GM21515 (cell line): ENCODE measurements around the gene RPS6KA6.
"Not testable (repeated sequence)": the region's sequence is repeated elsewhere in the genome, so short reads cannot be mapped to it uniquely, and the experiment has no call there.

Experiments used
- ATAC-seq: cut with Tn5 transposase; IDR thresholded peaks from one replicate; pipeline ENCODE4 v1.9.1; 2021; ENCODE audit not compliant: unreplicated experiment

RPS6KA6 gene

DNA sequence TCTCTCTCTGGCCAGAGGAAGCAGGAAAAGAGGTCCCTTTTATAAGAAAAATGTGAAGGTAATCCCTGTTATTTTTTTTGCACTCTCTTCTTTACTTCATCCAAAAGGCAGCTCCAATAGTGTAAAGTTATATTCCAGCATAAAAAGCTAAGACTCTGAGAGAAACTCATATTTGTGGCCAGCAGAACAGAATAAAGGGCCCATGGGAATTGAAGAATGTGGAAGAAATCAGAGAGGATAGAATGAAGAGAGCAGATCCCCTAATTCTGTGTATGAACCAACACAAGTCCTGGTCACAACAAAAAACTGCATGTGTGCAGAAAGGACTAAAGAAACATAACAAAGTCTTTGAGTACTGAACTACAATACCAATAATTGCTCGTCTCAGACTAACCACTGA is 22.3 kb downstream of the RPS6KA6 start:
- no peak for ATAC-seq

GRCh38 chrX:84162401-84162800 is 25.6 kb downstream of the RPS6KA6 start:
- no peak for ATAC-seq

- ATAC-seq, result no peak
Measured at GRCh38 chrX:84161641-84162040, 26.4 kb downstream of the RPS6KA6 start.

DNA sequence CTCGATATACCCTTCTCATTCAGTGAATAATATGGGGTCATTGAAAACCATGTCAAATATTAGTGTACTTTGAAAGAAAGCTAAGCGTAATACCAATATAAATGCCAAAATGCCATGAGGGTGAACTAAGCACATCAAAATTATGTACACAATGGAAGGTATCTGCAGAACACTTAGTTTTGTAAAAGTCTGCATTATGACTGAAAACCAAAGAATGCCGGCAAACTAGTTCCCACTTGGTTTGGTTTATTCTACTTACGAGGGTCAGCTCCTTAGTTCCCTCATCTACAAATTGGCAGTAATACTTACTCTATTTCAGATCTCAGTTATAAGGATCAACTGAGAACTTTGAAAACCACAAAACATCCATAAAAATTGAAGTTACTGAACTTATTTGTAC is 27.3 kb downstream of the RPS6KA6 start:
- no peak for ATAC-seq

- ATAC-seq, result no peak
Measured at GRCh38 chrX:84156821-84157220, 31.2 kb downstream of the RPS6KA6 start.

GRCh38 chrX:84155938-84156337 is 32.1 kb downstream of the RPS6KA6 start:
- no peak for ATAC-seq

- ATAC-seq, result no peak
Measured at GRCh38 chrX:84153538-84153937, 34.5 kb downstream of the RPS6KA6 start.

DNA sequence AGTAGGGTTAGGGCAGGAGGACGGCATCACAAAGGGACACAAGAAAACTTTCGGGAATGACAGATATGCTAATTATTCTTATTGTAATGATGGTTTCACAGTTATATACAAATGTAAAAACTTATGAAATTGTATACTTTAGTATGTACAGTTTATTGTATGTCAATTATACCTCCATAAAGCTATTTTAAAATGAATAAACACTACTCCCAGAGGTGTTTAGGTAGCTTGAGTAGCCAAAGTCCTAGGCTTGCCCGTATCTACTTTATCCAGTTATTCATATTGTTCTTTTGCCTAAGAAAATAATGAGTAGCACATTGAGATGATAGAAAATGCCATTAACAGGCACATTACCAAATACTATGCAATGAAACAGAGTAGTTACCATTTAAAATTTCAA is 43.0 kb downstream of the RPS6KA6 start:
- no peak for ATAC-seq

GRCh38 chrX:84144281-84144680 is 43.7 kb downstream of the RPS6KA6 start:
- ATAC-seq, result no peak

DNA sequence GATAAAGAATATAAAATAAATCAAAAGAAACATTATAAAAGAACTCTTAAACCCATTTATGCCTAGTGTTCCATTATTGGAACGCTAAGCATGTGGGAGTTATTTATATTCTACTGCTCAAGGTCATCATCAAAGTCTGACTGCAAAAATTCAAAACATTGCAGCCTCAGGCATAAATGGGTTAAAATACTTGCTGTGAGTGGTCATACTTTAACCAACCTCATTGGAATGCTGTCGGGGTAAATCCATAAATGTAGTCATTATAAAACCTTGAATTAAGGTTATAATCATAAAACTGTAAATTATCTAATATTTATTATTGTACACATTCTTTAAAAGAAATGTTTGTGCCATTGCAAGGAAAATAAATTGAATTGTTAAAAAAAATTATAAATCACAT is 55.0 kb downstream of the RPS6KA6 start:
- no peak for ATAC-seq

- no peak for ATAC-seq
Measured at GRCh38 chrX:84123585-84123984, 64.4 kb downstream of the RPS6KA6 start.

DNA sequence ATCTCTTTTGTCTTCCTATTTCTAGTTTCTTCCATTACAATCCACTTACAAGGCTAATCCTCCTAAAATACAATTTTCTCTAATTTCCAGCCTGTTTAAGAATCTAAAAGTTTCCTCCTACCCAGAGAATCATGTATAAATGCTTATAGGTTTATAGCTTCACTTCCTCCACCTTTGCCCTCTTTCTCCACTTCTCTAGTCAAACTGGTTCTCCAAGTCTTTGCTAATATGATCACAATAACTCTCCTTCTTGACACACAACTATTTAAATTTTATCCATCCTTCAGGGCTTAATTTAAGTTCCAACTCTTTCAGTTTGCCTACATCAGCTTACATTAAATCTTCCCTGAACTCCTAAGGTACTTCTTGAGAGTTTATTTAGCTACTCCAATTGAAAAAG is 69.2 kb downstream of the RPS6KA6 start:
- no peak for ATAC-seq

- no peak for ATAC-seq
Measured at GRCh38 chrX:84118315-84118714, 69.7 kb downstream of the RPS6KA6 start.

- no peak for ATAC-seq
Measured at GRCh38 chrX:84108584-84108983, 79.4 kb downstream of the RPS6KA6 start.

GRCh38 chrX:84099120-84099519 is 88.9 kb downstream of the RPS6KA6 start:
- no peak for ATAC-seq

DNA sequence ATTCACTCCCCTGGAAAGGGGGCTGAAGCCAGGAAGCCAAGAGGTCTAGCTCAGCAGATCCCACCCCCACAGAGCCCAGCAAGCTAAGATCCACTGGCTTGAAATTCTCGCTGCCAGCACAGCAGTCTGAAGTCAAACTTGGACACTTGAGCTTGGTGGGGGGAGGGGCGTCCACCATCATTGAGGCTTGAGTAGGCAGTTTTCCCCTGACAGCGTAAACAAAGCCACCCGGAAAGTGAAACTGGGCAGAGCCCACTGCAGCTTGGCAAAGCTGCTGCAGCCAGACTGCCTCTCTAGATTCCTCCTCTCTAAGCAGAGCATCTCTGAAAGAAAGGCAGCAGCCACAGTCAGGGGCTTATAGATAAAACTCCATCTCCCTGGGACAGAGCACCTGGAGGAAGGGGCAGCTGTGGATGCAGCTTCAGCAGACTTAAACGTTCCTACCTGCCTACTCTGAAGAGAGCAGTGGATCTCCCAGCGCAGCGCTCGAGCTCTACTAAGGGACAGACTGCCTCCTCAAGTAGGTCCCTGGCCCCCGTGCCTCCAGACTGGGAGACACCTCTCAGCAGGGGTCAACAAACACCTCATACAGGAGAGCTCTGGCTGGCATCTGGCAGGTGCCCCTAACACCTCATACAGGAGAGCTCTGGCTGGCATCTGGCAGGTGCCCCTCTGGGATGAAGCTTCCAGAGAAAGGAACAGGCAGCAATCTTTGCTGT is 108.4 kb downstream of the RPS6KA6 start:
- ATAC-seq, result not testable (repeated sequence)

- no peak for ATAC-seq
Measured at GRCh38 chrX:84078991-84079390, 109.0 kb downstream of the RPS6KA6 start.

- ATAC-seq, result no peak
Measured at GRCh38 chrX:84064814-84065213, 123.2 kb downstream of the RPS6KA6 start.

- ATAC-seq, result no peak
Measured at GRCh38 chrX:84064164-84064563, 123.8 kb downstream of the RPS6KA6 start.

DNA sequence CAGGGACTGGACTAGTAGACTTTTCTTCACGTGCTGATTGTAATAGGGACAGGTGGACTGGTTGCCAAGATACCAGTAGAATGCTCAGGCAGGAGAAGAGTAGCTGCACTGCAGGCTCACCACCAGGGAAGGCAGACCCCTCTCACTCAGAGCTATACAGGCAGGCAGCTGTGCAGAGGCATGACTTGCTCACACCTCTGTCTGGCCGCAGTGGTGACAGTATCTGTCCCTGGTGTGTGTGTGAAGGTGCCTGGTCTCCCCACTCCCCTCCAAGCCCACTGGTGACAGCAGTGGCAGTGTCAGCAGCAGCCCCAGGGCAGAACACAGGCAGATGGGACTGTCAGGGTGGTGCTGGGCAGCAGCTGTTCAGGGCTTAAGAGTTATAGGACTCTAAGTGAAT is 140.7 kb downstream of the RPS6KA6 start:
- no peak for ATAC-seq

DNA sequence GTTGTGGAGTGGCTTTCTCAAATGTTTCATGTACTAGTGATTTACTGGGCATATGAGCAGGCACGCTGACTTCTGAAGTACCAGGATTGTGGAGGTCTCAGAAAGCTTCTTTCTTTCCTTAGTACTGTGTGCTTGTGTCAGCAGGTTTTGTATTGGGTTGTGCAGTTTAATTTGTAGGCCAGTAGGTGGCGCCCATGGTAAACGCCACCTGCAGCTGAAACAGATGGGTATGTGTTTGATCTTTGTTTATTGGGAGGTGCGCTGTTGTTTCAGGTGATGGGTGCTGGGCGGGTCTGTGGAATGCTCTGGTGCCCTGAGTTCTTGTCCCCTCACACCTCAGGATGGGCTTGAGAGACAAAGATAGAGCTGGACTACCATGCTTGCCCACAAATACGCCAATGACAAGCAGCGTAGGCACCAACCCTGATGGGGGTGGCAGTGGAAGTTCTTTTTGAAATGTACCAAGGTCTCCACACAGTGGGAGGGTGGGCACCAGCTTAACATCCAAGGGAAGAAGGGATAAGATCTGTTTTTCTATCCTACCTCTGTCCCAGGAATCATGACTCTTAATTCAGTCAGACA is 141.5 kb downstream of the RPS6KA6 start:
- peak; percentile 68 for ATAC-seq

- no peak for ATAC-seq
Measured at GRCh38 chrX:84044051-84044450, 143.9 kb downstream of the RPS6KA6 start.
